ENCODE results near the gene ELF2.
"Not testable (repeated sequence)": the region's sequence is repeated elsewhere in the genome, so short reads cannot be mapped to it uniquely, and the experiment has no call there.

ELF2 gene

DNA sequence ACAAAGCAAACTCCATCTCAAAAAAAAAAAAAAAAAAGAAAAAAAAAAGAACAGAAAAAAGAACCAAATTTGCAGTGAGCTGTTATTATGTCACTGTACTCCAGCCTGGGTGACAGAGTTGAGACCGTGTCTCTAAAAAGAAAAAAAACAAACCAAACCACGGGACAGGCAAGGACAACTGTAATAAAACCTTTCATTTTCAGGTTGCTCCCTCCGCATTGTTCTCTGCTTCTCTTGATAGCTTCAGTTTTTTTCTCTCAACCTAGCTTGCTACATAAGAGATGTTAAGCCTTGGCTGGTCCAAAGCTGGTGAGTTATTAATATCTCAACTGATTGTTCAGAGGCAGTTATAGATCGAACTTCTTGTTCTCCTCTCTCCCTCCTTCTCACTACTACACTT, 23.1 kb upstream of the ELF2 start:
- TF ChIP-seq, protein P1, sequence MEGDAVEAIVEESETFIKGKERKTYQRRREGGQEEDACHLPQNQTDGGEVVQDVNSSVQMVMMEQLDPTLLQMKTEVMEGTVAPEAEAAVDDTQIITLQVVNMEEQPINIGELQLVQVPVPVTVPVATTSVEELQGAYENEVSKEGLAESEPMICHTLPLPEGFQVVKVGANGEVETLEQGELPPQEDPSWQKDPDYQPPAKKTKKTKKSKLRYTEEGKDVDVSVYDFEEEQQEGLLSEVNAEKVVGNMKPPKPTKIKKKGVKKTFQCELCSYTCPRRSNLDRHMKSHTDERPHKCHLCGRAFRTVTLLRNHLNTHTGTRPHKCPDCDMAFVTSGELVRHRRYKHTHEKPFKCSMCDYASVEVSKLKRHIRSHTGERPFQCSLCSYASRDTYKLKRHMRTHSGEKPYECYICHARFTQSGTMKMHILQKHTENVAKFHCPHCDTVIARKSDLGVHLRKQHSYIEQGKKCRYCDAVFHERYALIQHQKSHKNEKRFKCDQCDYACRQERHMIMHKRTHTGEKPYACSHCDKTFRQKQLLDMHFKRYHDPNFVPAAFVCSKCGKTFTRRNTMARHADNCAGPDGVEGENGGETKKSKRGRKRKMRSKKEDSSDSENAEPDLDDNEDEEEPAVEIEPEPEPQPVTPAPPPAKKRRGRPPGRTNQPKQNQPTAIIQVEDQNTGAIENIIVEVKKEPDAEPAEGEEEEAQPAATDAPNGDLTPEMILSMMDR (conservative IDR thresholded peaks at IDR 0.05) = no peak
- no peak for TF ChIP-seq ZFX (IDR thresholded peaks at IDR 0.05)
- H3K27ac ChIP-seq = no peak overlapping the region

DNA sequence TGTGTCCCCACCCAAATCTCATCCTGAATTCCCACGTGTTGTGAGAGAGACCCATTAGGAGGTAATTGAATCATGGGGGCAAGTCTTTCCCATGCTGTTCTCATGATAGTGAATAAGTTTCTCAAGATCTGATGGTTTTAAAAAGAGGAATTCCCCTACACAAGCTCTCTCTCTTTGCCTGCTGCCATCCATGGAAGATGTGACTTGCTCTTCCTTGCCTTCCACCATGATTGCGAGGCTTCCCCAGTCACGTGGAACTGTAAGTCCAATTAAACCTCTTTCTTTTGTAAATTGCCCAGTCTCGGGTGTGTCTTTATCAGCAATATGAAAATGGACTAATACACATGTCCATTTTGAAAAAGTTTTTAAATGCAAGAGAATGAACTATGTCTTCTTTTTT, 20.2 kb upstream of the ELF2 start:
- H3K27ac ChIP-seq = not testable (repeated sequence)

DNA sequence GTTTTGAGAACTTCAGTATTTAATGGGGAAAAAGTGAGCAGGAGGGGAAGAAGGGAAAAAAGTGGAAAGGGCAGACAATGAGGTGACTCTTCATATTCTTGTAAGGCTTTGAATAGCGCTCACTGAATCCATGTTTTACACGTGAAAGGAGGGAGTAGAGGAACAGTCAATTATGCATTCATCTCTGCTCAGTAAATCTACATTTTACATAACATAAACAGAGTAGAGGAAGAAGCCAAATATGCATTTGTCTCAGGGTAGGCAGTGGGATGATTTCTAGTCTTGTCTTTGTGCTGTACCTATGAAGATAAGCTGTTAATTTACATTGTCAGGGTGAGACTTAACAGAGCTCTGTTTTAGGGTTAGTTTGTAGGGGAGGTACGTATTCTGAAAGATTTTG, 19.4 kb upstream of the ELF2 start:
- H3K27ac ChIP-seq = no peak overlapping the region
- TF ChIP-seq ZFX (IDR thresholded peaks at IDR 0.05) = no peak
- TF ChIP-seq, protein P1 (conservative IDR thresholded peaks at IDR 0.05) = no peak

DNA sequence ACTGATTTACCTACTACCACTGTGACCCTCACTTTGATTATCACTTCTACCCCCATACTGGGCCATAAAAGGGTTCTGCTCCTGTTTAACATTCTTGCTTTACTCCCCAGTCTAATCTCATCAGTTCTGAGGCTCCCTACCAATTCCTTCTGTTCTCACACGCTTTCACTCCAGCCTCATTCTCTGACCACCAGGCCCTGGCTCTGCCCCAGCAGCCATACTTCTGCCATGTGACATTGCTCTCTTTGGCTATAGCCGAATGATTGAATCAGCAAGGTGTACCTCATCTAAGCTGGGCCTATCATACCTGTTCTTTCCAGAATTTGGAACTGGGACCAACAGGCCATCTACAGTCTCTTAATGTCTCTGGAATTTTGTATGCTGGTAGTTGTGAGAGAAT, 14.4 kb upstream of the ELF2 start:
- TF ChIP-seq ZFX (IDR thresholded peaks at IDR 0.05) = no peak
- TF ChIP-seq, protein P1 (conservative IDR thresholded peaks at IDR 0.05) = no peak
- no peak overlapping the region for H3K27ac ChIP-seq

DNA sequence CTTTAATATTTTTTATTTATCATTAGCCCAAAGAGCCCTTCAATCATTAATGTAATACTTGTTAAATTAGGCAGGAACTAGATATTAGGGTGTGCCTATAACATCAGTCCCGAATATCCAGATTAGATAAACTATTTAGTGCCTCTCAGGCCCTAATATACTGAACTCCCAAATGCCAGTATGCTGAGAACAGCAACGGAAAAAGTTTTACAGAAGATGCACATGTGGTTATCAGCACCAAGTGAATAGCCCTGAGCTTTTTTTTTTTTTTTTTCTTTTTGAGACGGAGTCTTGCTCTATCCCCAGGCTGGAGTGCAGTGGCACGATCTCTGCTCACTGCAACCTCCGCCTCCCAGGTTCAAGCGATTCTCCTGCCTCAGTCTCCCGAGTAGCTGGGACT, 13.0 kb upstream of the ELF2 start:
- TF ChIP-seq ZFX (IDR thresholded peaks at IDR 0.05) = no peak
- TF ChIP-seq, protein P1 (conservative IDR thresholded peaks at IDR 0.05) = no peak
- no peak overlapping the region for H3K27ac ChIP-seq

DNA sequence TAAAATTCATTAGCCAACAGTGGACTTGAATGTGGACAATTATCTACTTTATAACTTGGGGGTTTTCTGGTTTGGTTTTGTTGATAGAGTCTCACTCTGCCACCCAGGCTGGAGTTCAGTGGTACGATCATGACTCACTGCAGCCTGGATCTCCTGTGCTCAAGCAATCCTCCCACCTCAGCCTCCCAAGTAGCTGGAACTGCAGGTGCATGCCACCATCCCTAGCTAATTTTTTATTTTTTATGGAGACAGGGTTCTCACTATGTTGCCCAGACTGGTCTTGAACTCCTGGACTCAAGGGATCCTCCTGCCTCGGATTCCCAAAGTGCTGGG, 12.4 kb upstream of the ELF2 start:
- no peak overlapping the region for H3K27ac ChIP-seq
- TF ChIP-seq, protein P1 (conservative IDR thresholded peaks at IDR 0.05) = no peak
- no peak for TF ChIP-seq ZFX (IDR thresholded peaks at IDR 0.05)

DNA sequence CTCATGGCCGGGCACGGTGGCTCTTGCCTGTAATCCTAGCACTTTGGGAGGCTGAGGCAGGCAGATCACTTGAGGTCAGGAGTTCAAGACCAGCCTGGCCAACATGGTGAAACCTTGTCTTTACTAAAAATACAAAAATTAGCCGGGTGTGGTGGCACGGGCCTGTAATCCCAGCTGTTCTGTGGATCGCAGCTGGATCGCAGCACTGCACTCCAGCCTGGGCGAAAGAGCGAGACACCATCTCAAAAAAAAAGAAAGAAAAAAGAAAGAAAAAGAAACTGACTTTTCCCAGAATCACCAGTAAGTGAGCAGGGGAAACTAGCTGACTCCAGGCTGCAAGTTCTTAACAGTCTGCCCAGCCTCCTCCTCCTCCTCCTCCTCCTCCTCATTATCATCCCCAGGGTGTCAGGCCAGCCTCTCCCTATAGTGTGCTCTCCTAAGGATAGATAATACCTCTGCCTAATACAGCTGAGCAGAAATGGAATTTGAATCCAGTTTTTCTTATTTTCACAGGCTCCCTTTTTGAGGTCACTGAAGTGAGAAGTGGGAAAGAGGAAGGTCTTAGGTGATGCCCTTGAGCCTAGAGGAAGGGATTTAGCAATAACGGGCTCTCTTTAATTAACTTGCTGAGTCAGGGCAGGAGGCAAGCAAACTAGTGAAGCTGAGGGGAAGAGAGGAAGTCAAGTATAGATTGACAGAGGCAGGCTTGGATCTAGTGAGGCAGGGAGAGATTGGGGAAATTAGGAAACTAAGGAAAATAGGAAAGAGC, 11.8 kb upstream of the ELF2 start:
- TF ChIP-seq, protein P1 (conservative IDR thresholded peaks at IDR 0.05) = no peak
- TF ChIP-seq ZFX (IDR thresholded peaks at IDR 0.05) = no peak
- H3K27ac ChIP-seq = no peak overlapping the region

DNA sequence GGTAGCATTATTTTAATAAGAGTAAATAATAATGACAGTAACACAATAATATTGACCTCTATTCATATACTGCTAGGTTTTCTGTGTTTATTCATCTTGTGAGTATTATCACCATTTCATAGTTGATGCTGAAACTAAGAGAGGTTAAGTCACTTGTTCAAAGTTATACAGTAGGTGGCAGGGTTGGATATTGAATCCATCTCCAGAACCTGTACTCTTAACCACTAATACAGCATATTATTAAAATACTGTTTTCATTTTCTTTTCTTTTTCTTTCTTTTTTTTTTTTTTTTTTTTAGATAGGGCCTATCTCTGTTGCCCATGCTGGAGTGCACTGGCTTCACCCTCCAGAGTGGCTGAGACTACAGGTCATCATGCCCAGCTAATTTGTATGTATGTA, 7.1 kb upstream of the ELF2 start:
- TF ChIP-seq ZFX (IDR thresholded peaks at IDR 0.05) = no peak
- TF ChIP-seq, protein P1 (conservative IDR thresholded peaks at IDR 0.05) = no peak; the same call in 1 of the 2 replicates
- no peak overlapping the region for H3K27ac ChIP-seq

Data from C4-2B (cell line).